A549 treated with ZK216348 at 1 μM for 4 hours (cell line): ENCODE data around the gene ENAH. TPM values are rescaled to one million over a fixed set of nuclear protein-coding genes. Genes with fewer than 3 reads are reported as not detected.

Source experiments
- total RNA-seq: library from RNA; stranded (reverse); fragments of 200-300 nt; extraction: Qiagen RNA extraction; gene quantifications from 5 replicates; pipeline ENCODE4 v1.2.3, GENCODE V29; 2022; ENCODE audit warnings: low read depth

ENAH gene
- 58.0 to 98.7 TPM (median 83.0 TPM) in 5 replicates for total RNA-seq

GRCh38 chr1:225652729-225653462 is at the start of gene ENAH:
Gene ENAH, minus strand, starts transcription at chr1:225653123. Its CDS starts 433 bp downstream, at chr1:225652690.

Other genes with a start within 250 kb of the ENAH start
- gene LBR, start 225.1 kb downstream of the ENAH start, total RNA-seq: 23.5 to 46.2 TPM (median 38.4 TPM) in 5 replicates
- 208 to 440 TPM (median 227 TPM) in 5 replicates for gene SRP9, start 124.7 kb upstream of the ENAH start, total RNA-seq
- gene EPHX1, start 157.0 kb upstream of the ENAH start, total RNA-seq: 198 to 253 TPM (median 220 TPM) in 5 replicates
- 3.1 to 7.8 TPM (median 6.5 TPM) in 5 replicates for gene TMEM63A, start 229.3 kb upstream of the ENAH start, total RNA-seq
- 0.49 to 0.76 TPM (median 0.55 TPM) in 5 replicates for gene LEFTY1, start 236.0 kb upstream of the ENAH start, total RNA-seq